C4-2B (cell line): ENCODE measurements around the gene FNDC3B.

Experiments
- H3K27ac ChIP-seq: fragments of 450-650 bp; 2 replicates; pipeline ENCODE4 v1.5.1; 2017
- CTCF ChIP-seq: fragments of 450-650 bp; conservative IDR thresholded peaks from 2 replicates; pipeline ENCODE4 v1.5.1; 2017; ENCODE audit warnings: mild to moderate bottlenecking
- ZFX ChIP-seq: fragments of 450-650 bp; IDR thresholded peaks from 2 replicates; pipeline ENCODE4 v1.6.1; 2017

FNDC3B gene

GRCh38 chr3:172209333-172210321, 170.2 kb downstream of the FNDC3B start:
- no peak for TF ChIP-seq CTCF
- H3K27ac ChIP-seq = no peak overlapping the region

- no peak overlapping the region for H3K27ac ChIP-seq
- no peak for TF ChIP-seq ZFX
- TF ChIP-seq CTCF = no peak
Observed at GRCh38 chr3:172210355-172210754, 171.0 kb downstream of the FNDC3B start.

- no peak for TF ChIP-seq ZFX
- TF ChIP-seq CTCF = no peak
- no peak overlapping the region for H3K27ac ChIP-seq
Observed at GRCh38 chr3:172211123-172211522, 171.7 kb downstream of the FNDC3B start.

- TF ChIP-seq CTCF (no peak), ZFX (no peak)
- H3K27ac ChIP-seq = no peak overlapping the region
Observed at GRCh38 chr3:172213200-172213599, 173.8 kb downstream of the FNDC3B start.

GRCh38 chr3:172213904-172214303, 174.5 kb downstream of the FNDC3B start:
- TF ChIP-seq CTCF = no peak
- TF ChIP-seq ZFX = no peak
- no peak overlapping the region for H3K27ac ChIP-seq

- H3K27ac ChIP-seq = no peak overlapping the region
- no peak for TF ChIP-seq CTCF
- no peak for TF ChIP-seq ZFX
Observed at GRCh38 chr3:172216267-172216666, 176.9 kb downstream of the FNDC3B start.

GRCh38 chr3:172216911-172217310, 177.5 kb downstream of the FNDC3B start:
- TF ChIP-seq CTCF = no peak
- no peak overlapping the region for H3K27ac ChIP-seq
